Erythroblast (primary cell): ENCODE data around the gene RHD.

Experiments used
- GATA1 ChIP-seq: IDR thresholded peaks from 2 replicates; pipeline ENCODE4 v1.6.1; 2011; ENCODE audit warnings: low read depth, mild to moderate bottlenecking, control low read depth, low read length, moderate library complexity
- POLR2A ChIP-seq: IDR thresholded peaks from 2 replicates; pipeline ENCODE4 v1.6.1; 2011; ENCODE audit warnings: mild to moderate bottlenecking, low read length

GRCh38 chr1:25355841-25356395 is 83.6 kb downstream of the RHD start:
- TF ChIP-seq POLR2A (no peak), GATA1 (no peak)
